GM21576 (cell line): ENCODE measurements around the gene GJB3.
"Not testable (repeated sequence)": the region's sequence is repeated elsewhere in the genome, so short reads cannot be mapped to it uniquely, and the experiment has no call there.

Experiments
- ATAC-seq: cut with Tn5 transposase; IDR thresholded peaks from one replicate; pipeline ENCODE4 v1.9.1; 2021; ENCODE audit warnings: mild to moderate bottlenecking, moderate library complexity; ENCODE audit not compliant: unreplicated experiment

The GJB3 gene

GRCh38 chr1:34818862-34819261 is 37.8 kb downstream of the GJB3 start:
- ATAC-seq = not testable (repeated sequence)

GRCh38 chr1:34822202-34822601 is 41.2 kb downstream of the GJB3 start:
- no peak for ATAC-seq

- no peak for ATAC-seq
Observed at GRCh38 chr1:34824817-34825454, 43.9 kb downstream of the GJB3 start.

- no peak for ATAC-seq
Observed at GRCh38 chr1:34825455-34826091, 44.6 kb downstream of the GJB3 start.

- no peak for ATAC-seq
Observed at GRCh38 chr1:34827341-34827941, 46.4 kb downstream of the GJB3 start.

- ATAC-seq = no peak
Observed at GRCh38 chr1:34828611-34829010, 47.6 kb downstream of the GJB3 start.

- ATAC-seq = no peak
Observed at GRCh38 chr1:34829250-34829649, 48.2 kb downstream of the GJB3 start.

GRCh38 chr1:34831721-34832246 is 50.8 kb downstream of the GJB3 start:
- ATAC-seq = no peak

- no peak for ATAC-seq
Observed at GRCh38 chr1:34833711-34834110, 52.7 kb downstream of the GJB3 start.
